ENCODE results near the gene RUVBL1.

The RUVBL1 gene

GRCh38 chr3:128083396-128083795 lies 40.2 kb downstream of the RUVBL1 start:
- DNase-seq (ENCODE audit: low spot score): no peak

- DNase-seq (ENCODE audit: low spot score): no peak
Measured at GRCh38 chr3:128082546-128082945, 41.1 kb downstream of the RUVBL1 start.

DNA sequence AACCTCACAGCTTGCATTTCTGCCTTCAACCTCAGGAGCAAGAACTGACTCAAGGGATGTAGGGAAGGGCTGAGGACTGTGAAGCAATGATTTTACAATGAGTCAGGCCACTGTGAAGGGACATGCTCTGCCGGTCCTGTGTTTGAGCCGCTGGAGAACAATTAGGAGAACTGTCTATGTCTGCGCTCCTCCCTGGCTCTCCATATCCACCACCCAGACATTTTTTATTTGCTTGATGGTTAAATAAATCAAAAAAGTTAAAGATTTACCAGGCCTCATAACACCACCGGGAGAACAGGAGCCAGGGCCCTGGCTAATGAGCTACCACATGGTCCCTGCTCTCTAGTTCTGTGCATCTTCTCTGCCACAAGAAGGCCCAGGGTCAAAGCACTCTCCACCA lies 41.8 kb downstream of the RUVBL1 start:
- DNase-seq (ENCODE audit: low spot score): no peak

GRCh38 chr3:128081226-128081625 lies 42.4 kb downstream of the RUVBL1 start:
- DNase-seq (ENCODE audit: low spot score): no peak

- DNase-seq (ENCODE audit: low spot score): no peak
Measured at GRCh38 chr3:128080323-128081080, 43.1 kb downstream of the RUVBL1 start.

GRCh38 chr3:128079823-128080222 lies 43.8 kb downstream of the RUVBL1 start:
- DNase-seq (ENCODE audit: low spot score): no peak

- no peak for DNase-seq (ENCODE audit: low spot score)
Measured at GRCh38 chr3:128078875-128079274, 44.7 kb downstream of the RUVBL1 start.

DNA sequence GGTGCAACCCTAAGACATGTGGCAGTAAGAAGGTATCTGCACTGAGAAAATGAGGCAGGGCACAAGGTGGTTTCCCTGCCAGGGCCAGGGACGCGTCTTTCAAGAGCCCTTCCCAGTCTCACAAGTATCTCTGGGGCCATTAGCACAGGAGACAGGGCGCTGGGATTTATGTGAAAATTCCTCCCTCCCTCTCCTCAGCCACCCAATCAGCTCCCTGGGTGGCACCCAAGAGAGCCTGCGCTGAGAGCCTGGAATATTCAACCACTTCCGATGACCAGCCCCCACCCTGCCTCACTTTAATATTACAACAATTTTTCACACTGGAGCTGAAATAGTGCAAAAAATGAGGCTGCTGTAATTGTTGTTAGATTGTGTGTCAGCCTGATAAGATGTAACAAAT lies 45.3 kb downstream of the RUVBL1 start:
- DNase-seq (ENCODE audit: low spot score): no peak

GRCh38 chr3:128077665-128078064 lies 45.9 kb downstream of the RUVBL1 start:
- no peak for DNase-seq (ENCODE audit: low spot score)

DNA sequence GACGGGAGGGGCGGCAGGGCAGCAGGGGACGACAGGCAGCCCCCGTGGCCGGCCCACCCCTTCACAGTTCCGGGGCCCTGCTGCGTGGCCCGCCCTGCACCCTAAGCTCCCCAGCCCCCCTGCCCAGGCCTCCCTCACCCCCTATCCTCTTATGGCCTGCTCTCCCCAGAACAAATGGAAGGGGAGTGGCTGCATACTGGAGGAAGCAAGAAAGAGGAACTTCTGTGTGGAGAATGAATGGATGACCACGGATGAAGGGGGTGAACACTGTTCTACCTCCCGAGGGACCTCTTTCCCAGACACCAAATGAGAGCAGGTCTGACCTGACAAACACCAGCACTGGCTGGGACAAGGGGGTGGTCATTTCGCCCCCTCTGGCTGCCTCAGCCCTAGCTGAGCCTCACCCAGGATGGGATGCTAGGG lies 46.4 kb downstream of the RUVBL1 start:
- DNase-seq (ENCODE audit: low spot score): no peak

DNA sequence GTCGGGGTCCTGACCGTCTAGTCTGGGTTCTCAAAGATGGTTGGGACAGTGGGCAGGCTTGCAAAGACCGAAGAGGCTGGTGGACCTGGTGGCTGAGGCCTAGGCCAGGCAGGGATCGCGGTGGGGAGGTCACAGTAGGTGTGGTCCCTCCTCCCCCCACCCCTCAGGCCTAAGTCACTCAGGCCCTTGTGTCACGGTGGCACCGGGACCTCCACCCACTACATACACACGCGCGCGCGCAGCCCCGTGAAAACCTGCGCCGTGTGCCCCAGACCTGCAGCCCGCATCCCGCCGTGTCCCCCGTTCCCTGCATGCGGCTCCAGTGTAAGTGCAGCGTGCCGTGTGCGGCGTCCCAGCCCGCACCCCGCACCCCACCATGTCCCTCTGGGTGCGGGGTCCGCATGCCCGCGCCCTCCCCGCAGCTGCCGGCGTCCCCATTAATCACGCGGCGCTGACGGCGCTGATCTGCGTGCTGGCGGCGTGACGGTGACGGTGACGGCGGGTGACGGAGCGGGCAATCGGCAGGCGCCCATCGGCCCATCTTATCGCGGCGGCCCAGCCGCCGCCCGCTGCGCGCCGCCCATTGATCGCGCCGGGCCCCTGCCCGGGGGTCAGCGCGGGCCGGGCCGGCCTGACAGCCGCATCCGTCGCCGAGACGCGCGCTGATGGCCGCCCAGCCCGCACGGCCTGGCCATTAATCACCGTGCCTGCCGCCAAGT lies 47.0 kb downstream of the RUVBL1 start:
- no peak for DNase-seq (ENCODE audit: low spot score)

GRCh38 chr3:128075522-128076482 lies 47.8 kb downstream of the RUVBL1 start:
- peak; percentile 80 for DNase-seq (ENCODE audit: low spot score)

GRCh38 chr3:128074851-128075521 lies 48.6 kb downstream of the RUVBL1 start:
- no peak for DNase-seq (ENCODE audit: low spot score)

GRCh38 chr3:128073807-128074206 lies 49.8 kb downstream of the RUVBL1 start:
- no peak for DNase-seq (ENCODE audit: low spot score)

DNA sequence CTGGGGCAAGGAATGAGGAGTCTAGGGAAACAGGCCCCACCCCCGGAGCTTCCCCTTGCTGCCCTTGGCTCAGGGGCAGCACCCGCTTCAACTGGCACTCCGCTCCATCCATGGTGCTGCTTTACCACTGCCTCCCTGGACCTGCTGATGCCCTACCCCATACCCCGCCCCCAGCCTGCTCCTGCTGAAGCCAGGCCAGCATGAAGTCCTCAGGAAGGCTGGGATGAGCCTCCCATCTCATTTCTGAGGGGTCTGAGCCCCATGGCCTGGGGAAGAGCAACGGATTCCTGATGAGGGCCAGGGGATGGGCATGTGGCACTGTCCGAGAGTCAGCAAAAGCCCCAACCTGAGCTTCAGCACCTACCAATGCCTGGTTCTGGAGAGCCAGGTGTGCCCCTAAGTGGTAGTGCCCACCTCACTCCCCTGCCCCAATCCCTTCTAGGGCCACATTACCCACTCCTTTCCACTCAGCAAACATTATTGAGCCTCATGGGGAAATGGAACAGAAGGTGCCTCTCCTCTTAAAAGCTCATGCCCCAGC lies 50.4 kb downstream of the RUVBL1 start:
- no peak for DNase-seq (ENCODE audit: low spot score)

- DNase-seq (ENCODE audit: low spot score): no peak
Measured at GRCh38 chr3:128072454-128073184, 51.0 kb downstream of the RUVBL1 start.

- DNase-seq (ENCODE audit: low spot score): no peak
Measured at GRCh38 chr3:128071771-128072453, 51.7 kb downstream of the RUVBL1 start.

GRCh38 chr3:128070898-128071591 lies 52.6 kb downstream of the RUVBL1 start:
- DNase-seq (ENCODE audit: low spot score): no peak

DNA sequence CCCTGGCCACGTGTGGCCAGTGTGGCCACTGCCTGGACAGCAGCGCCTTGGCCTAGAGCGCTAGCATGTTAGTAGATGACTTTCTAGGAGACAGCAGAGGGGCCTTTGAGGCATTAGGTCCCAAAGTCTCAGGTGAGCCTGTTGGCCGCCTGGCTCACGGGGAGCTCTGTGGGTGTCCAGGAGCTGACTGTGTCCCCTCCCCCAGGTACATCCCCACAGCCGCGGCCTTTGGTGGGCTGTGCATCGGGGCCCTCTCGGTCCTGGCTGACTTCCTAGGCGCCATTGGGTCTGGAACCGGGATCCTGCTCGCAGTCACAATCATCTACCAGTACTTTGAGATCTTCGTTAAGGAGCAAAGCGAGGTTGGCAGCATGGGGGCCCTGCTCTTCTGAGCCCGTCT lies 54.3 kb downstream of the RUVBL1 start:
- DNase-seq (ENCODE audit: low spot score): no peak
